Fibroblast of lung (primary cell): ENCODE data around the gene SFXN1. TPM values are rescaled to one million over a fixed set of nuclear protein-coding genes. Genes with fewer than 3 reads are reported as not detected.
"Not testable (repeated sequence)": the region's sequence is repeated elsewhere in the genome, so short reads cannot be mapped to it uniquely, and the experiment has no call there.

Experiments
- DNase-seq, 2 donors: peaks; one replicate each; pipeline versions ENCODE4 v3.0.0 to v3.0.0-alpha.2; 2010; ENCODE audit warnings: low read depth in 2 of 2
- H2AFZ ChIP-seq: 2 replicates; pipeline ENCODE4 v1.5.1; 2012; ENCODE audit warnings: low read length, control low read depth, inconsistent platforms
- H3K27ac ChIP-seq: 2 replicates; pipeline ENCODE4 v1.5.1; 2011; ENCODE audit warnings: low read length, control low read depth; ENCODE audit not compliant: insufficient read depth
- H3K27me3 ChIP-seq: 2 replicates; pipeline ENCODE4 v1.5.1; 2011; ENCODE audit warnings: mild to moderate bottlenecking, low read length; ENCODE audit not compliant: control insufficient read depth, insufficient read depth
- H3K36me3 ChIP-seq: 2 replicates; pipeline ENCODE4 v1.5.1; 2011; ENCODE audit warnings: low read length; ENCODE audit not compliant: control insufficient read depth, insufficient read depth
- H3K4me1 ChIP-seq: 2 replicates; pipeline ENCODE4 v1.5.1; 2011; ENCODE audit warnings: low read length; ENCODE audit not compliant: control insufficient read depth, insufficient read depth; ENCODE audit errors: extremely low read depth
- H3K4me2 ChIP-seq: 2 replicates; pipeline ENCODE4 v1.5.1; 2011; ENCODE audit warnings: low read length, control low read depth; ENCODE audit not compliant: insufficient read depth; ENCODE audit errors: extremely low read depth
- H3K4me3 ChIP-seq, 4 experiments: fragments of 200-600 bp in 1 of 4; sonication (generic) in 1 of 4; replicated peaks in 1 of 4; 2 replicates each; pipeline ENCODE4 v1.5.1; 2011 to 2016; ENCODE audit warnings: low read length in 4 of 4, low read depth in 3 of 4, mild to moderate bottlenecking in 3 of 4, control low read depth in 2 of 4, inconsistent platforms in 1 of 4, mixed read lengths in 1 of 4; ENCODE audit not compliant: insufficient read depth in 1 of 4; ENCODE audit errors: control extremely low read depth in 1 of 4
- H3K79me2 ChIP-seq: 2 replicates; pipeline ENCODE4 v1.5.1; 2012; ENCODE audit warnings: mild to moderate bottlenecking, low read length, inconsistent platforms; ENCODE audit not compliant: control insufficient read depth, insufficient read depth
- H3K9ac ChIP-seq: 2 replicates; pipeline ENCODE4 v1.5.1; 2011; ENCODE audit warnings: mild to moderate bottlenecking, low read length, control low read depth; ENCODE audit not compliant: insufficient read depth
- H3K9me3 ChIP-seq: 2 replicates; pipeline ENCODE4 v1.5.1; 2012; ENCODE audit warnings: low read depth, low read length; ENCODE audit not compliant: control insufficient read depth, insufficient read depth
- H4K20me1 ChIP-seq: 2 replicates; pipeline ENCODE4 v1.5.1; 2011; ENCODE audit warnings: low read length; ENCODE audit not compliant: control insufficient read depth, insufficient read depth; ENCODE audit errors: extremely low read depth
- EZH2 ChIP-seq: IDR thresholded peaks from 2 replicates; pipeline ENCODE4 v1.5.1; 2012; ENCODE audit warnings: low read length, control low read depth, mild to moderate bottlenecking; ENCODE audit errors: missing control alignments
- polyA plus RNA-seq, 2 donors: library from polyadenylated mRNA; depleted of rRNA in 1 of 2; stranded (reverse) in 1 of 2; unstranded in 1 of 2; fragments of >200 nt; gene quantifications; 2 replicates each; pipeline ENCODE4 v1.2.1, GENCODE V29; 2011 to 2012; ENCODE audit warnings: missing spikeins in 1 of 2
- total RNA-seq: library from RNA; depleted of rRNA; stranded (reverse); fragments of >200 nt; gene quantifications from 2 replicates; pipeline ENCODE4 v1.2.1, GENCODE V29; 2014
- TF ChIP-seq, protein P1 (sequence below), 2 donors: IDR thresholded peaks in 1 of 2; conservative IDR thresholded peaks in 1 of 2; 1 replicate in 1 of 2; 2 replicates in 1 of 2; pipeline ENCODE4 v1.5.1; 2011 to 2012; ENCODE audit warnings: low read length in 2 of 2, control low read depth in 1 of 2, inconsistent platforms in 1 of 2, low read depth in 1 of 2, mild to moderate bottlenecking in 1 of 2

The SFXN1 gene
- total and polyA plus RNA-seq, 2 donors (not counting 1 experiment from before 2014, with no cell fraction given): 58.3 to 125 TPM

- Histone ChIP-seq H3K4me3 (no peak overlapping the region), H3K36me3 (peaks cover 5% of the 10 kb centered on the region), H3K79me2 (peaks cover 23% of the 10 kb centered on the region), H3K9ac (no peak overlapping the region), H3K9me3 (no peaks in the 10 kb centered on the region), H3K27ac (no peak overlapping the region), H3K4me1 (no peaks in the 10 kb centered on the region), H4K20me1 (no peaks in the 10 kb centered on the region), H3K4me2 (no peak overlapping the region), H2AFZ (no peak overlapping the region), H3K27me3 (no peaks in the 10 kb centered on the region)
- TF ChIP-seq, protein P1, sequence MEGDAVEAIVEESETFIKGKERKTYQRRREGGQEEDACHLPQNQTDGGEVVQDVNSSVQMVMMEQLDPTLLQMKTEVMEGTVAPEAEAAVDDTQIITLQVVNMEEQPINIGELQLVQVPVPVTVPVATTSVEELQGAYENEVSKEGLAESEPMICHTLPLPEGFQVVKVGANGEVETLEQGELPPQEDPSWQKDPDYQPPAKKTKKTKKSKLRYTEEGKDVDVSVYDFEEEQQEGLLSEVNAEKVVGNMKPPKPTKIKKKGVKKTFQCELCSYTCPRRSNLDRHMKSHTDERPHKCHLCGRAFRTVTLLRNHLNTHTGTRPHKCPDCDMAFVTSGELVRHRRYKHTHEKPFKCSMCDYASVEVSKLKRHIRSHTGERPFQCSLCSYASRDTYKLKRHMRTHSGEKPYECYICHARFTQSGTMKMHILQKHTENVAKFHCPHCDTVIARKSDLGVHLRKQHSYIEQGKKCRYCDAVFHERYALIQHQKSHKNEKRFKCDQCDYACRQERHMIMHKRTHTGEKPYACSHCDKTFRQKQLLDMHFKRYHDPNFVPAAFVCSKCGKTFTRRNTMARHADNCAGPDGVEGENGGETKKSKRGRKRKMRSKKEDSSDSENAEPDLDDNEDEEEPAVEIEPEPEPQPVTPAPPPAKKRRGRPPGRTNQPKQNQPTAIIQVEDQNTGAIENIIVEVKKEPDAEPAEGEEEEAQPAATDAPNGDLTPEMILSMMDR (conservative IDR thresholded peaks at IDR 0.05 in 1 of 2, IDR thresholded peaks at IDR 0.05 in 1 of 2; ENCODE audit: low read depth in 1 of 2, low read length in 2 of 2): no peak
- TF ChIP-seq EZH2: no peak
- DNase-seq: peak in 1 of 2 donors; percentile 63
These were observed 16.2 kb downstream of the SFXN1 start for GRCh38 chr5:175494264-175495183.

DNA sequence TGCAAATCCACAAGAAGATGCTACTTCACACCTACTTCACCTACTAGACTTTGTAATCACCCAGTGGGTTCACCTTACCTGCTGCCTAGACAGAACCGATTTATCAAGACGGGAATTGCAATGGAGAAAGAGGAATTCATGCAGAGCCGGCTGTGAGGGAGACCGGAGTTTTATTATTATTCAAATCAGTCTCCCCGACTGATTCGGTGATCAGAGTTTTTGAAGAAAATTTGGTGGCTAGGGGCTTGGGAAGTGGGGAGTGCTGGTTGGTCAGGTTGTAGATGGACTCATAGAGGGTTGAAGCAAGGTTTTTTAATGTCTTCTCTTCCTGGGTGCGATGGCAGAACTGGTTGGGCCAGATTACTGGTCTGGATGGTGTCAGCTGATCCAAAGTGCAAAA is 23.4 kb downstream of the SFXN1 start:
- no peak overlapping the region for H2AFZ ChIP-seq
- no peak overlapping the region for H3K4me3 ChIP-seq
- no peaks in the 10 kb centered on the region for H3K27me3 ChIP-seq
- H3K4me1 ChIP-seq: no peaks in the 10 kb centered on the region
- H4K20me1 ChIP-seq: no peaks in the 10 kb centered on the region
- DNase-seq: no peak
- peaks cover 3% of the 10 kb centered on the region for H3K79me2 ChIP-seq
- no peak for TF ChIP-seq EZH2
- TF ChIP-seq, protein P1 (conservative IDR thresholded peaks at IDR 0.05 in 1 of 2, IDR thresholded peaks at IDR 0.05 in 1 of 2; ENCODE audit: low read depth in 1 of 2, low read length in 2 of 2): no peak
- H3K27ac ChIP-seq: no peak overlapping the region
- H3K36me3 ChIP-seq: no peaks in the 10 kb centered on the region
- H3K9ac ChIP-seq: no peak overlapping the region
- no peak overlapping the region for H3K4me2 ChIP-seq
- H3K9me3 ChIP-seq: no peaks in the 10 kb centered on the region

GRCh38 chr5:175507671-175508070 is 29.3 kb downstream of the SFXN1 start:
- not testable (repeated sequence) for H3K4me2 ChIP-seq, H3K36me3 ChIP-seq, H2AFZ ChIP-seq, H3K9ac ChIP-seq, H4K20me1 ChIP-seq, DNase-seq, H3K27me3 ChIP-seq, H3K9me3 ChIP-seq, H3K79me2 ChIP-seq, H3K27ac ChIP-seq, H3K4me3 ChIP-seq, H3K4me1 ChIP-seq
